ENCODE results near the gene ARSI.

ARSI gene

DNA sequence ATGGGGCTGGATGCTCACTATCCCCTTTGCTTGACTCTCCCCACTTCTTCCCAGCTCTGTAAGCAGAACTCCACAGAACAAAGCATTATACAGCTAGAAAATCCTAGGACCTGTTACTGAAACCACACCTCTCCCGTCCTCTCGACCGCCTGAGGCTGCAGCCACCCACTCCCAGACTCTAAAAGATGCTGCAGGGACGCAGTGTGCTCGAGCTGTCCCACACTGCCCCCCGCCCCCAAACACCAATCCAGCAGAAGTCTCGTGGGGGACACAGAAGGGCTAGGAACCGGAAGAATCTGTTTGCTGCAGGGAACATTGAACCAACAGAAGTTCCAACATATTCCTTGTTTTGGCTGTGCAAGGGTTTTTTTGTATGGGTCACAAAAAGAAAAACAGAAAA is 20.7 kb downstream of the ARSI start:
- Histone ChIP-seq H3K4me1 (ENCODE audit: insufficient read depth, poor library complexity, severe bottlenecking) (peaks cover 15% of the 10 kb centered on the region), H3K27me3 (ENCODE audit: insufficient read depth, poor library complexity, severe bottlenecking) (no peaks in the 10 kb centered on the region), H3K36me3 (ENCODE audit: low read depth) (no peaks in the 10 kb centered on the region), H3K27ac (ENCODE audit: poor library complexity, severe bottlenecking) (no peak overlapping the region), H3K9me3 (ENCODE audit: severe bottlenecking) (no peaks in the 10 kb centered on the region), H3K4me3 (ENCODE audit: severe bottlenecking) (no peak overlapping the region)
- no peak for ATAC-seq (ENCODE audit: low read depth)
- DNase-seq (ENCODE audit: low spot score), result no peak
- TF ChIP-seq, protein P1, sequence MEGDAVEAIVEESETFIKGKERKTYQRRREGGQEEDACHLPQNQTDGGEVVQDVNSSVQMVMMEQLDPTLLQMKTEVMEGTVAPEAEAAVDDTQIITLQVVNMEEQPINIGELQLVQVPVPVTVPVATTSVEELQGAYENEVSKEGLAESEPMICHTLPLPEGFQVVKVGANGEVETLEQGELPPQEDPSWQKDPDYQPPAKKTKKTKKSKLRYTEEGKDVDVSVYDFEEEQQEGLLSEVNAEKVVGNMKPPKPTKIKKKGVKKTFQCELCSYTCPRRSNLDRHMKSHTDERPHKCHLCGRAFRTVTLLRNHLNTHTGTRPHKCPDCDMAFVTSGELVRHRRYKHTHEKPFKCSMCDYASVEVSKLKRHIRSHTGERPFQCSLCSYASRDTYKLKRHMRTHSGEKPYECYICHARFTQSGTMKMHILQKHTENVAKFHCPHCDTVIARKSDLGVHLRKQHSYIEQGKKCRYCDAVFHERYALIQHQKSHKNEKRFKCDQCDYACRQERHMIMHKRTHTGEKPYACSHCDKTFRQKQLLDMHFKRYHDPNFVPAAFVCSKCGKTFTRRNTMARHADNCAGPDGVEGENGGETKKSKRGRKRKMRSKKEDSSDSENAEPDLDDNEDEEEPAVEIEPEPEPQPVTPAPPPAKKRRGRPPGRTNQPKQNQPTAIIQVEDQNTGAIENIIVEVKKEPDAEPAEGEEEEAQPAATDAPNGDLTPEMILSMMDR (IDR thresholded peaks at IDR 0.05; ENCODE audit: poor library complexity, severe bottlenecking), result no peak

DNA sequence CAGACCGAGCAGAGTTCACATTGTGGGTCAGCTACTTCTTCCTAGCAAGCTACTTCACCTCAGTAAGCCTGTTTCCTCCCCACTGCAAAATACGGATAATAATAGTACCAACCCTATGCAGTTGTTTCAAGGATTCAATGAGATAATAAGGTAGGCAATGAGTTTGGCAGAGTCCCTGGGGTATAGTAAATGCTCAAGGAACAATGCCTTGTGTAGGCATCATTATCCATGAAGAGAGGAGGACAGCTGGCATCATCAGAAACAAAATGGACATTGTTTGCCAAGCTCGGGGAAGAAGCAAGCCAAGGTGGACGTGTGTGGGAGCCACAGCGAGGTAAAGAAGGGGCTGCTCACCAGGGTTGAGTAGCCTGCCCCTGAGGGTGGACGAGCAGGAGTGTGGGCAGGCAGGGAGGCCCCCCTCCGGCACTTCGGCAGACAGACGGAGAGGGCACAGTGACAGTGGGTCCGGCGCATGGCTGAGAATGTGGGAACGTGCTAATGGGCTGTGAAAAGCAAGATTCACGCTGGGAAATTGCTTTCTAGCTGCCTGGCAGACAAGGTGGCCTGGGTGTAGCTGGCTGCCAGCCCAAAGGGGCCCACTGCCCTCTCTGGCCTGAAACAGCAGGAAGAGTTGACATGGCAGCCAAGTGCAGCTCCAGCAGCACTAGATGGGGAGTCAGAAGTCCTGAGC is 23.2 kb downstream of the ARSI start:
- TF ChIP-seq, protein P1 (IDR thresholded peaks at IDR 0.05; ENCODE audit: poor library complexity, severe bottlenecking), result no peak
- H3K4me3 ChIP-seq (ENCODE audit: severe bottlenecking), result no peak overlapping the region
- DNase-seq (ENCODE audit: low spot score) (no peak), ATAC-seq (ENCODE audit: low read depth) (no peak)
- no peak overlapping the region for H3K27ac ChIP-seq (ENCODE audit: poor library complexity, severe bottlenecking)
- H3K9me3 ChIP-seq (ENCODE audit: severe bottlenecking), result no peaks in the 10 kb centered on the region
- no peaks in the 10 kb centered on the region for H3K27me3 ChIP-seq (ENCODE audit: insufficient read depth, poor library complexity, severe bottlenecking)
- H3K36me3 ChIP-seq (ENCODE audit: low read depth), result no peaks in the 10 kb centered on the region
- H3K4me1 ChIP-seq (ENCODE audit: insufficient read depth, poor library complexity, severe bottlenecking), result peaks cover 15% of the 10 kb centered on the region

DNA sequence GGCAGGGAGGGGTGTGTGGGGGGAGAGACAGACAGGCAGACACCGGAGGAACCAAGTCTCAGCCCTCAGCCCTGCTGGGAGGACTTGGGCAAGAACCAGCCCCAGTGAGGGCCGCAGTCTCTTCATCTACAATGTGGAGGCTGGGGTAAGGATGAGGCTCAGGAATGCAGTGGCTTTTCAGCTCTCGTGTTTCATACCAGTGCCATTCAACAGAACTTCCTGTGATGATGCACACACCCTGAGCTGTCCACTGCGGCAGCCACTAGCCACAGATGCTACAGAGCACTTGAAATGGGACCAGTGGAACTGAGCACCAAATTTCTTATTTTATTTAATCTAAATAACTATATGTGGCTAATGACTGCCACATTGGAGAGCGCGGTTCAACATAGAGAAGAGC is 23.8 kb downstream of the ARSI start:
- H3K9me3 ChIP-seq (ENCODE audit: severe bottlenecking), result no peaks in the 10 kb centered on the region
- H3K27me3 ChIP-seq (ENCODE audit: insufficient read depth, poor library complexity, severe bottlenecking), result no peaks in the 10 kb centered on the region
- ATAC-seq (ENCODE audit: low read depth) (peak; percentile 86), DNase-seq (ENCODE audit: low spot score) (no peak)
- peak overlapping the region; percentile 21 for H3K27ac ChIP-seq (ENCODE audit: poor library complexity, severe bottlenecking)
- H3K4me3 ChIP-seq (ENCODE audit: severe bottlenecking), result no peak overlapping the region
- H3K4me1 ChIP-seq (ENCODE audit: insufficient read depth, poor library complexity, severe bottlenecking), result peaks cover 15% of the 10 kb centered on the region
- H3K36me3 ChIP-seq (ENCODE audit: low read depth), result no peaks in the 10 kb centered on the region
- TF ChIP-seq, protein P1 (IDR thresholded peaks at IDR 0.05; ENCODE audit: poor library complexity, severe bottlenecking), result no peak

DNA sequence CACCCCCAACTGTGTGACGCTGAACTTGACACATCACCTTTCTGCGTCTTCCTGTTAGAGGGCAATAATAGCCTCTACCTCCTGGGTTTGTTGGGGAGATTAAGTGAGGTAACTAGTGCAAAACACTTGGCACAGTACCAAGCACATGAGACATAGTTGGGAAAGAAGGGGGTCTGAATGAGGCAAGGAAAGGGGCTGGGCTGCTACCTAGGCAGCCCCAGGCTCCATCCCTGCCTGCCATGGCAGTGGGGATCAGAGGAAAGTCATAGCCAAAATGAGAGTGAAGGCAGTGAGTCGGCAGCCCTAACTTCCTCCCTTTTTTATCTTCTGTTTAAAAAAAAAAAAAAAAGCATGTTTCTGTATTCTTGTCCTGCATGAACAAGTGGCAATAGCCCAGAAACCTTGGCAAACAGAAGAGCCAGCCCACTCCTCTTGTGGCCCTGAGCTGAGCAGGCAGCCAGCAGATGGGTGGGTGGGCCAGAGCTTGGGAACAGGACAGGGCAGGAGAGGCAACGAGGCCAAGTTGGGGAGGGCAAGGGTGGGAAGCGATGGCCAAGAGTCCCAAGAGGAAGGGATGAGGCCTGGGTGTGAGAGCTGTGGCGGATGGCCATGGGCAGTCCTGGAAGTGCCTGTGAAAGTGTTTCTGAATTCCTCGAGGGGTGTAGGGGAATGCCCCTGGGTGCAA is 24.5 kb downstream of the ARSI start:
- TF ChIP-seq, protein P1 (IDR thresholded peaks at IDR 0.05; ENCODE audit: poor library complexity, severe bottlenecking), result no peak
- Histone ChIP-seq H3K27me3 (ENCODE audit: insufficient read depth, poor library complexity, severe bottlenecking) (no peaks in the 10 kb centered on the region), H3K27ac (ENCODE audit: poor library complexity, severe bottlenecking) (peak overlapping the region; percentile 21), H3K4me1 (ENCODE audit: insufficient read depth, poor library complexity, severe bottlenecking) (peaks cover 12% of the 10 kb centered on the region), H3K36me3 (ENCODE audit: low read depth) (no peaks in the 10 kb centered on the region), H3K9me3 (ENCODE audit: severe bottlenecking) (no peaks in the 10 kb centered on the region), H3K4me3 (ENCODE audit: severe bottlenecking) (no peak overlapping the region)
- ATAC-seq (ENCODE audit: low read depth) (peak; percentile 8; the same call in 1 of the 3 replicates), DNase-seq (ENCODE audit: low spot score) (no peak)

DNA sequence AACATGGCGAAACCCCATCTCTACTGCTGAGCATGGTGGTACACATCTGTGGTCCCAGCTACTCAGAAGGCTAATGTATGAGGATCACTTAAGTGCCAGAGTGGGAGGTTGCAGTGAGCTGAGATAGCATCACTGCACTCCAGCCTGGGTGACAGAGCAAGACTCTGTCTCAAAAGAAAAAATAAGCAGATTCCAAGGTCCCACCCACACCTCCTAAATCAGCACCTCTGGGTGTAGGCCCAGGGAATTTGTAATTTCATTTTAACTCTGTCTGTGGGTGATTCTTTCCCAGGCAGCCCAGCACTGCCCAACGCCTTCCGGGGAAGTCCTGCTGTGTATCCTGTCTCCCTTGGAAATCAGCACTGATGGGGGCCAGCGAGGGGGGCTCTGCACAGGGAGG is 25.7 kb downstream of the ARSI start:
- H3K27ac ChIP-seq (ENCODE audit: poor library complexity, severe bottlenecking), result no peak overlapping the region
- TF ChIP-seq, protein P1 (IDR thresholded peaks at IDR 0.05; ENCODE audit: poor library complexity, severe bottlenecking), result no peak
- ATAC-seq (ENCODE audit: low read depth), result no peak

More for the DNA sequence above, 25.7 kb downstream of the ARSI start:
- Histone ChIP-seq H3K36me3 (ENCODE audit: low read depth) (no peaks in the 10 kb centered on the region), H3K9me3 (ENCODE audit: severe bottlenecking) (no peaks in the 10 kb centered on the region), H3K4me3 (ENCODE audit: severe bottlenecking) (no peak overlapping the region), H3K4me1 (ENCODE audit: insufficient read depth, poor library complexity, severe bottlenecking) (peaks cover 12% of the 10 kb centered on the region), H3K27me3 (ENCODE audit: insufficient read depth, poor library complexity, severe bottlenecking) (no peaks in the 10 kb centered on the region)
- DNase-seq (ENCODE audit: low spot score), result no peak
